ENCODE data around the gene HNRNPU. TPM values are rescaled to one million over a fixed set of nuclear protein-coding genes. Genes with fewer than 3 reads are reported as not detected.

The HNRNPU gene
- total and polyA plus RNA-seq, 2 of the 13 experiments (the other 11 are each of a cell fraction or from before 2014, with no cell fraction given) = 101 to 508 TPM

DNA sequence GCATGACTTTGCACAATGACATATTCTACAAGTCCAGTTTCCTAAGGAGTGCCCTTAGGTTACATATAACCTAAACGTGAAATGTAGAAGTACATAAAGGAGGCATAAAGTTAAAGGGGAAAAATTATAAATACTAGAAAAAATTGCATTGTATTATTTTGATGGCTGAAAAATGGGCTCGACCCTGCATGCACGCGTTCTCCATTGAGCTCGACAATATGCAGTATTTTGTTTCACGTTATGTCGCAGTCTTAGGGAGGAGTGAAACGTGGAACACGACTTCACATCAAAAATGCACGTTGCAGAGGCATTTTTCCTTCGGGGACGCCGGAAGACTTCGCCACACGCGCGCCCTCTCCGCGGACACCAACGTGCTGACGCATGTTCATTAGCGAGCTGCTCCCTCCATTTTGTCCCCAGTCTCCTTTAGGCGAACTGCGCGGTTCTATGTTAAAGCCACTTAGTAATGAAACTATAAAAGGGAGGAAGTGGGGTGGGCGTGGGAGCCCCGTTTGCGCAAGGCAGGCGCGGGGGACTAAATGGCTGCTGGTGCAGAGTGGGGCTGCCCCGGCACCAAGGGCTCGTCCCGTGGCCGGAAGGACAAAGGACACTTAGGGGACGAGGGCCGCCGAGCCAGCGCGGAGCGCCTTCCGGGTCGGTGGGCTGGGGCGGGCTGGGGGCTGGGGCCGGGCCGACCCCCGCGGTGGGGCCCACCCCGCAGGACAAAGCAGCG is 29.6 kb downstream of the HNRNPU start (continued):
- TF ChIP-seq ZNF567 (CRISPR knock-in tag; IDR thresholded peaks at IDR 0.05; ENCODE audit: borderline replicate concordance) (no peak), PCBP1 (IDR thresholded peaks at IDR 0.05; ENCODE audit: borderline replicate concordance, low read depth, low read length) (peak; percentile 87), KDM5B (CRISPR knock-in tag; IDR thresholded peaks at IDR 0.05; ENCODE audit: borderline replicate concordance) (peak; percentile 61; the same call in 1 of the 2 replicates), ZMYM4 (CRISPR knock-in tag; IDR thresholded peaks at IDR 0.05) (peak; percentile 73), ELF4 (CRISPR knock-in tag; IDR thresholded peaks at IDR 0.05; ENCODE audit: borderline replicate concordance) (0 out of 2 replicates have a peak, but pooled peaks have one; percentile 51), ZNF747 (CRISPR knock-in tag; IDR thresholded peaks at IDR 0.05; ENCODE audit: borderline replicate concordance) (peak; percentile 91), NFIC (IDR thresholded peaks at IDR 0.05; ENCODE audit: low read length) (no peak), MYC (CRISPR knock-in tag; IDR thresholded peaks at IDR 0.05; ENCODE audit: borderline replicate concordance) (peak; percentile 86; the same call in 1 of the 2 replicates), ZNF354B (CRISPR knock-in tag; IDR thresholded peaks at IDR 0.05) (no peak), ARNTL (CRISPR knock-in tag; IDR thresholded peaks at IDR 0.05) (peak; percentile 73), KDM1A (CRISPR knock-in tag; IDR thresholded peaks at IDR 0.05) (no peak), ZNF260 (CRISPR knock-in tag; IDR thresholded peaks at IDR 0.05; ENCODE audit: borderline replicate concordance, low read depth) (no peak), ZNF639 (CRISPR knock-in tag; conservative IDR thresholded peaks at IDR 0.05) (no peak), WIZ (CRISPR knock-in tag; IDR thresholded peaks at IDR 0.05) (no peak), THRA (CRISPR knock-in tag; IDR thresholded peaks at IDR 0.05; ENCODE audit: borderline replicate concordance) (peak; percentile 46)
- TF ChIP-seq, protein P1, sequence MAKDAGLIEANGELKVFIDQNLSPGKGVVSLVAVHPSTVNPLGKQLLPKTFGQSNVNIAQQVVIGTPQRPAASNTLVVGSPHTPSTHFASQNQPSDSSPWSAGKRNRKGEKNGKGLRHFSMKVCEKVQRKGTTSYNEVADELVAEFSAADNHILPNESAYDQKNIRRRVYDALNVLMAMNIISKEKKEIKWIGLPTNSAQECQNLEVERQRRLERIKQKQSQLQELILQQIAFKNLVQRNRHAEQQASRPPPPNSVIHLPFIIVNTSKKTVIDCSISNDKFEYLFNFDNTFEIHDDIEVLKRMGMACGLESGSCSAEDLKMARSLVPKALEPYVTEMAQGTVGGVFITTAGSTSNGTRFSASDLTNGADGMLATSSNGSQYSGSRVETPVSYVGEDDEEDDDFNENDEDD (CRISPR knock-in tag; IDR thresholded peaks at IDR 0.05; ENCODE audit: borderline replicate concordance) = peak; percentile 8; the same call in 1 of the 2 replicates
- TF ChIP-seq, protein P2, sequence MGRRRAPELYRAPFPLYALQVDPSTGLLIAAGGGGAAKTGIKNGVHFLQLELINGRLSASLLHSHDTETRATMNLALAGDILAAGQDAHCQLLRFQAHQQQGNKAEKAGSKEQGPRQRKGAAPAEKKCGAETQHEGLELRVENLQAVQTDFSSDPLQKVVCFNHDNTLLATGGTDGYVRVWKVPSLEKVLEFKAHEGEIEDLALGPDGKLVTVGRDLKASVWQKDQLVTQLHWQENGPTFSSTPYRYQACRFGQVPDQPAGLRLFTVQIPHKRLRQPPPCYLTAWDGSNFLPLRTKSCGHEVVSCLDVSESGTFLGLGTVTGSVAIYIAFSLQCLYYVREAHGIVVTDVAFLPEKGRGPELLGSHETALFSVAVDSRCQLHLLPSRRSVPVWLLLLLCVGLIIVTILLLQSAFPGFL (CRISPR knock-in tag; IDR thresholded peaks at IDR 0.05) = 0 out of 2 replicates have a peak, but pooled peaks have one; percentile 32
- TF ChIP-seq, protein P3, sequence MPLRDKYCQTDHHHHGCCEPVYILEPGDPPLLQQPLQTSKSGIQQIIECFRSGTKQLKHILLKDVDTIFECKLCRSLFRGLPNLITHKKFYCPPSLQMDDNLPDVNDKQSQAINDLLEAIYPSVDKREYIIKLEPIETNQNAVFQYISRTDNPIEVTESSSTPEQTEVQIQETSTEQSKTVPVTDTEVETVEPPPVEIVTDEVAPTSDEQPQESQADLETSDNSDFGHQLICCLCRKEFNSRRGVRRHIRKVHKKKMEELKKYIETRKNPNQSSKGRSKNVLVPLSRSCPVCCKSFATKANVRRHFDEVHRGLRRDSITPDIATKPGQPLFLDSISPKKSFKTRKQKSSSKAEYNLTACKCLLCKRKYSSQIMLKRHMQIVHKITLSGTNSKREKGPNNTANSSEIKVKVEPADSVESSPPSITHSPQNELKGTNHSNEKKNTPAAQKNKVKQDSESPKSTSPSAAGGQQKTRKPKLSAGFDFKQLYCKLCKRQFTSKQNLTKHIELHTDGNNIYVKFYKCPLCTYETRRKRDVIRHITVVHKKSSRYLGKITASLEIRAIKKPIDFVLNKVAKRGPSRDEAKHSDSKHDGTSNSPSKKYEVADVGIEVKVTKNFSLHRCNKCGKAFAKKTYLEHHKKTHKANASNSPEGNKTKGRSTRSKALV (CRISPR knock-in tag; IDR thresholded peaks at IDR 0.05) = peak; percentile 86; the same call in 1 of the 2 replicates
- TF ChIP-seq, protein P4, sequence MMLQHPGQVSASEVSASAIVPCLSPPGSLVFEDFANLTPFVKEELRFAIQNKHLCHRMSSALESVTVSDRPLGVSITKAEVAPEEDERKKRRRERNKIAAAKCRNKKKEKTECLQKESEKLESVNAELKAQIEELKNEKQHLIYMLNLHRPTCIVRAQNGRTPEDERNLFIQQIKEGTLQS (CRISPR knock-in tag; IDR thresholded peaks at IDR 0.05) = no peak; the same call in 1 of the 2 replicates
- TF ChIP-seq, protein P5, sequence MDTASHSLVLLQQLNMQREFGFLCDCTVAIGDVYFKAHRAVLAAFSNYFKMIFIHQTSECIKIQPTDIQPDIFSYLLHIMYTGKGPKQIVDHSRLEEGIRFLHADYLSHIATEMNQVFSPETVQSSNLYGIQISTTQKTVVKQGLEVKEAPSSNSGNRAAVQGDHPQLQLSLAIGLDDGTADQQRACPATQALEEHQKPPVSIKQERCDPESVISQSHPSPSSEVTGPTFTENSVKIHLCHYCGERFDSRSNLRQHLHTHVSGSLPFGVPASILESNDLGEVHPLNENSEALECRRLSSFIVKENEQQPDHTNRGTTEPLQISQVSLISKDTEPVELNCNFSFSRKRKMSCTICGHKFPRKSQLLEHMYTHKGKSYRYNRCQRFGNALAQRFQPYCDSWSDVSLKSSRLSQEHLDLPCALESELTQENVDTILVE (CRISPR knock-in tag; IDR thresholded peaks at IDR 0.05) = 0 out of 2 replicates have a peak, but pooled peaks have one; percentile 51

All from HepG2 (cell line).